Memory B cell (primary cell): Measurements from ENCODE around the gene SEL1L2.

Source experiments
- ATAC-seq: fragments of 150-1000 bp; cut with Tn5 transposase; 2 replicates; pipeline ENCODE4 v1.10.0; 2021; ENCODE audit warnings: low read depth, mild to moderate bottlenecking, moderate library complexity
- DNase-seq, 2 donors: peaks; one replicate each; pipeline ENCODE4 v3.0.0; 2022; ENCODE audit warnings: low spot score in 2 of 2
- H3K27ac Mint-ChIP-seq: one replicate; pipeline ENCODE4 v1.8.0; 2022; ENCODE audit warnings: mild to moderate bottlenecking, moderate library complexity, mixed read lengths
- H3K27me3 Mint-ChIP-seq: one replicate; pipeline ENCODE4 v1.8.0; 2022; ENCODE audit warnings: mixed read lengths
- H3K36me3 Mint-ChIP-seq: one replicate; pipeline ENCODE4 v1.8.0; 2022; ENCODE audit warnings: mild to moderate bottlenecking, mixed read lengths
- H3K4me1 Mint-ChIP-seq: one replicate; pipeline ENCODE4 v1.8.0; 2022; ENCODE audit warnings: mixed read lengths
- H3K4me3 Mint-ChIP-seq: one replicate; pipeline ENCODE4 v1.8.0; 2022; ENCODE audit warnings: mild to moderate bottlenecking, moderate library complexity, mixed read lengths
- H3K9me3 Mint-ChIP-seq: one replicate; pipeline ENCODE4 v1.8.0; 2022; ENCODE audit warnings: mixed read lengths

The SEL1L2 gene

GRCh38 chr20:13840093-13840465 is 150.3 kb downstream of the SEL1L2 start:
- ATAC-seq, result no peak
- peaks cover 13% of the 10 kb centered on the region for H3K27me3 Mint-ChIP-seq
- DNase-seq, result no peak

GRCh38 chr20:13839421-13840092 is 150.9 kb downstream of the SEL1L2 start:
- ATAC-seq, result no peak
- no peaks in the 10 kb centered on the region for H3K36me3 Mint-ChIP-seq
- H3K4me3 Mint-ChIP-seq, result no peak overlapping the region
- H3K4me1 Mint-ChIP-seq, result no peaks in the 10 kb centered on the region
- DNase-seq, result no peak
- no peak overlapping the region for H3K27ac Mint-ChIP-seq
- no peaks in the 10 kb centered on the region for H3K9me3 Mint-ChIP-seq
- H3K27me3 Mint-ChIP-seq, result peaks cover 13% of the 10 kb centered on the region

More at GRCh38 chr20:13840093-13840465, 150.3 kb downstream of the SEL1L2 start:
- Mint-ChIP-seq H3K9me3 (no peaks in the 10 kb centered on the region), H3K36me3 (no peaks in the 10 kb centered on the region), H3K4me1 (no peaks in the 10 kb centered on the region), H3K4me3 (no peak overlapping the region), H3K27ac (no peak overlapping the region)

GRCh38 chr20:13838664-13839063 is 151.8 kb downstream of the SEL1L2 start:
- peaks cover 11% of the 10 kb centered on the region for H3K27me3 Mint-ChIP-seq
- ATAC-seq (no peak), DNase-seq (no peak)
- no peaks in the 10 kb centered on the region for H3K36me3 Mint-ChIP-seq
- no peaks in the 10 kb centered on the region for H3K4me1 Mint-ChIP-seq
- no peaks in the 10 kb centered on the region for H3K9me3 Mint-ChIP-seq
- H3K27ac Mint-ChIP-seq, result no peak overlapping the region
- no peak overlapping the region for H3K4me3 Mint-ChIP-seq

GRCh38 chr20:13831476-13831875 is 158.9 kb downstream of the SEL1L2 start:
- H3K36me3 Mint-ChIP-seq, result no peaks in the 10 kb centered on the region
- DNase-seq (no peak), ATAC-seq (no peak)
- H3K27ac Mint-ChIP-seq, result no peak overlapping the region
- H3K4me1 Mint-ChIP-seq, result no peaks in the 10 kb centered on the region
- peaks cover 8% of the 10 kb centered on the region for H3K9me3 Mint-ChIP-seq
- H3K4me3 Mint-ChIP-seq, result no peak overlapping the region
- H3K27me3 Mint-ChIP-seq, result peaks cover 8% of the 10 kb centered on the region

GRCh38 chr20:13825465-13825864 is 164.9 kb downstream of the SEL1L2 start:
- H3K9me3 Mint-ChIP-seq, result no peaks in the 10 kb centered on the region
- DNase-seq (no peak), ATAC-seq (no peak)
- H3K4me3 Mint-ChIP-seq, result no peak overlapping the region
- H3K27me3 Mint-ChIP-seq, result peaks cover 11% of the 10 kb centered on the region
- H3K4me1 Mint-ChIP-seq, result no peaks in the 10 kb centered on the region
- no peaks in the 10 kb centered on the region for H3K36me3 Mint-ChIP-seq
- no peak overlapping the region for H3K27ac Mint-ChIP-seq

GRCh38 chr20:13824459-13824858 is 166.0 kb downstream of the SEL1L2 start:
- H3K27me3 Mint-ChIP-seq, result peaks cover 9% of the 10 kb centered on the region
- no peaks in the 10 kb centered on the region for H3K36me3 Mint-ChIP-seq
- ATAC-seq, result no peak
- H3K4me1 Mint-ChIP-seq, result no peaks in the 10 kb centered on the region
- no peaks in the 10 kb centered on the region for H3K9me3 Mint-ChIP-seq
- no peak overlapping the region for H3K4me3 Mint-ChIP-seq
- no peak for DNase-seq
- no peak overlapping the region for H3K27ac Mint-ChIP-seq

- Mint-ChIP-seq H3K27ac (no peak overlapping the region), H3K9me3 (no peaks in the 10 kb centered on the region), H3K4me1 (no peaks in the 10 kb centered on the region), H3K4me3 (no peak overlapping the region), H3K36me3 (peaks cover 6% of the 10 kb centered on the region), H3K27me3 (peaks cover 7% of the 10 kb centered on the region)
- ATAC-seq (no peak), DNase-seq (no peak)
Observed at GRCh38 chr20:13822459-13822858, 168.0 kb downstream of the SEL1L2 start.

GRCh38 chr20:13821876-13822275 is 168.5 kb downstream of the SEL1L2 start:
- Mint-ChIP-seq H3K36me3 (peaks cover 6% of the 10 kb centered on the region), H3K9me3 (no peaks in the 10 kb centered on the region), H3K4me3 (no peak overlapping the region), H3K27me3 (peaks cover 5% of the 10 kb centered on the region), H3K27ac (no peak overlapping the region), H3K4me1 (no peaks in the 10 kb centered on the region)
- DNase-seq (no peak), ATAC-seq (no peak)

- DNase-seq, result peak in 1 of 2 donors; percentile 11
- no peak overlapping the region for H3K4me3 Mint-ChIP-seq
- ATAC-seq, result peak; percentile 51
- H3K27me3 Mint-ChIP-seq, result peaks cover 5% of the 10 kb centered on the region
- H3K36me3 Mint-ChIP-seq, result peaks cover 13% of the 10 kb centered on the region
- H3K4me1 Mint-ChIP-seq, result no peaks in the 10 kb centered on the region
- H3K9me3 Mint-ChIP-seq, result no peaks in the 10 kb centered on the region
- H3K27ac Mint-ChIP-seq, result no peak overlapping the region
Observed at GRCh38 chr20:13819885-13820645, 170.3 kb downstream of the SEL1L2 start.

GRCh38 chr20:13817342-13817741 is 173.1 kb downstream of the SEL1L2 start:
- Mint-ChIP-seq H3K4me1 (no peaks in the 10 kb centered on the region), H3K27ac (peak overlapping the region; percentile 67), H3K36me3 (peaks cover 22% of the 10 kb centered on the region), H3K9me3 (no peaks in the 10 kb centered on the region), H3K4me3 (no peak overlapping the region), H3K27me3 (no peaks in the 10 kb centered on the region)
- ATAC-seq (no peak), DNase-seq (no peak)

GRCh38 chr20:13816757-13817156 is 173.7 kb downstream of the SEL1L2 start:
- H3K27ac Mint-ChIP-seq, result no peak overlapping the region
- no peaks in the 10 kb centered on the region for H3K4me1 Mint-ChIP-seq
- no peaks in the 10 kb centered on the region for H3K9me3 Mint-ChIP-seq
- no peak for ATAC-seq
- H3K27me3 Mint-ChIP-seq, result no peaks in the 10 kb centered on the region
- DNase-seq, result no peak
- H3K36me3 Mint-ChIP-seq, result peaks cover 22% of the 10 kb centered on the region
- H3K4me3 Mint-ChIP-seq, result no peak overlapping the region

GRCh38 chr20:13814672-13815071 is 175.7 kb downstream of the SEL1L2 start:
- Mint-ChIP-seq H3K27ac (peak overlapping the region; percentile 15), H3K9me3 (no peaks in the 10 kb centered on the region), H3K36me3 (peaks cover 22% of the 10 kb centered on the region)

GRCh38 chr20:13813910-13814309 is 176.5 kb downstream of the SEL1L2 start:
- no peaks in the 10 kb centered on the region for H3K4me1 Mint-ChIP-seq
- H3K36me3 Mint-ChIP-seq, result peaks cover 22% of the 10 kb centered on the region
- no peaks in the 10 kb centered on the region for H3K9me3 Mint-ChIP-seq
- ATAC-seq (no peak), DNase-seq (no peak)
- peak overlapping the region; percentile 24 for H3K27ac Mint-ChIP-seq
- H3K4me3 Mint-ChIP-seq, result no peak overlapping the region
- no peaks in the 10 kb centered on the region for H3K27me3 Mint-ChIP-seq

More at GRCh38 chr20:13814672-13815071, 175.7 kb downstream of the SEL1L2 start:
- Mint-ChIP-seq H3K4me1 (no peaks in the 10 kb centered on the region), H3K27me3 (no peaks in the 10 kb centered on the region), H3K4me3 (no peak overlapping the region)
- DNase-seq (no peak), ATAC-seq (no peak)

- DNase-seq (no peak), ATAC-seq (no peak)
- Mint-ChIP-seq H3K4me3 (no peak overlapping the region), H3K27me3 (no peaks in the 10 kb centered on the region), H3K4me1 (no peaks in the 10 kb centered on the region), H3K36me3 (peaks cover 13% of the 10 kb centered on the region), H3K27ac (no peak overlapping the region), H3K9me3 (no peaks in the 10 kb centered on the region)
Observed at GRCh38 chr20:13810446-13810845, 180.0 kb downstream of the SEL1L2 start.

- Mint-ChIP-seq H3K4me1 (no peaks in the 10 kb centered on the region), H3K27me3 (no peaks in the 10 kb centered on the region), H3K27ac (no peak overlapping the region), H3K4me3 (no peak overlapping the region), H3K36me3 (peaks cover 14% of the 10 kb centered on the region), H3K9me3 (no peaks in the 10 kb centered on the region)
- no peak for ATAC-seq
- no peak for DNase-seq
Observed at GRCh38 chr20:13809855-13810254, 180.6 kb downstream of the SEL1L2 start.
